Gastroesophageal sphincter (tissue), 3 donors: ENCODE results near the gene AGTPBP1.
"Not testable (repeated sequence)": the region's sequence is repeated elsewhere in the genome, so short reads cannot be mapped to it uniquely, and the experiment has no call there.

Experiments
- CTCF ChIP-seq, 4 experiments: fragments of 200-600 bp in 2 of 4; fragments of 450-650 bp in 2 of 4; sonication (generic) in 1 of 4; IDR thresholded peaks; one replicate each; pipeline ENCODE4 v1.5.1; 2017 to 2019; ENCODE audit warnings: antibody characterized with exemption in 4 of 4, mild to moderate bottlenecking in 2 of 4, moderate library complexity in 2 of 4
- POLR2AphosphoS5 ChIP-seq: sonication (generic); formaldehyde crosslinking; IDR thresholded peaks from one replicate; pipeline ENCODE4 v1.6.1; 2017; ENCODE audit warnings: antibody characterized with exemption

- TF ChIP-seq CTCF (IDR thresholded peaks at IDR 0.05); POLR2AphosphoS5: not testable (repeated sequence)
Measured at GRCh38 chr9:85719411-85719810, 22.3 kb downstream of the AGTPBP1 start.
